ENCODE results near the gene ADCY2.

ADCY2 gene

DNA sequence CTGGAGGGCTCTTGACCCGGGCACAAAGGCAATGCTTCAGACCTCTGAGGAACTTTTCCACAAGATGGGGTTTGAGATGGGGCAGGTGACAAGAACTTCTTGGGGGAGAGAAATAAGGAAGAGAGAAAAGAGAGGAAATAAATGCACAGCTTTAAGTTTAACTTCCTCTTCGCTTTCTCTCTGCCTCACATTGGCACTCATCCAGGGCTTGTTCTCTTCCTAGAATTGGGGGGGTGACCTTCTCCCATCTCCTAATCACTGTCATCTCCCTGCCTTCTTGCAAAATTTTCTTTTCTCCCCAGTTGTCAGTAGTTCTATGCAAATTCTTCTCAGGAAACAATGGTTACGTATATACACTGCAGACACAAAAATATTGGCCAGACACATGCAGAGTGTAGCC is 19.1 kb upstream of the ADCY2 start:
- no peak overlapping the region for H3K27ac ChIP-seq (replicated peaks)
- no peak overlapping the region for H3K4me3 ChIP-seq (replicated peaks; ENCODE audit: insufficient read depth, low read length)
- peak in 1 of 2 experiments; percentile 13 for DNase-seq (ENCODE audit: low read depth in 1 of 2, low spot score in 1 of 2)
- TF ChIP-seq SPI1 (IDR thresholded peaks at IDR 0.05; ENCODE audit: borderline replicate concordance, low read depth), result peak; percentile 34; the same call in 1 of the 2 replicates
- TF ChIP-seq, protein P1, sequence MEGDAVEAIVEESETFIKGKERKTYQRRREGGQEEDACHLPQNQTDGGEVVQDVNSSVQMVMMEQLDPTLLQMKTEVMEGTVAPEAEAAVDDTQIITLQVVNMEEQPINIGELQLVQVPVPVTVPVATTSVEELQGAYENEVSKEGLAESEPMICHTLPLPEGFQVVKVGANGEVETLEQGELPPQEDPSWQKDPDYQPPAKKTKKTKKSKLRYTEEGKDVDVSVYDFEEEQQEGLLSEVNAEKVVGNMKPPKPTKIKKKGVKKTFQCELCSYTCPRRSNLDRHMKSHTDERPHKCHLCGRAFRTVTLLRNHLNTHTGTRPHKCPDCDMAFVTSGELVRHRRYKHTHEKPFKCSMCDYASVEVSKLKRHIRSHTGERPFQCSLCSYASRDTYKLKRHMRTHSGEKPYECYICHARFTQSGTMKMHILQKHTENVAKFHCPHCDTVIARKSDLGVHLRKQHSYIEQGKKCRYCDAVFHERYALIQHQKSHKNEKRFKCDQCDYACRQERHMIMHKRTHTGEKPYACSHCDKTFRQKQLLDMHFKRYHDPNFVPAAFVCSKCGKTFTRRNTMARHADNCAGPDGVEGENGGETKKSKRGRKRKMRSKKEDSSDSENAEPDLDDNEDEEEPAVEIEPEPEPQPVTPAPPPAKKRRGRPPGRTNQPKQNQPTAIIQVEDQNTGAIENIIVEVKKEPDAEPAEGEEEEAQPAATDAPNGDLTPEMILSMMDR (IDR thresholded peaks at IDR 0.05; ENCODE audit: insufficient read depth, low read length), result no peak
- H3K27me3 ChIP-seq (ENCODE audit: insufficient read depth, poor library complexity, severe bottlenecking), result no peaks in the 10 kb centered on the region

DNA sequence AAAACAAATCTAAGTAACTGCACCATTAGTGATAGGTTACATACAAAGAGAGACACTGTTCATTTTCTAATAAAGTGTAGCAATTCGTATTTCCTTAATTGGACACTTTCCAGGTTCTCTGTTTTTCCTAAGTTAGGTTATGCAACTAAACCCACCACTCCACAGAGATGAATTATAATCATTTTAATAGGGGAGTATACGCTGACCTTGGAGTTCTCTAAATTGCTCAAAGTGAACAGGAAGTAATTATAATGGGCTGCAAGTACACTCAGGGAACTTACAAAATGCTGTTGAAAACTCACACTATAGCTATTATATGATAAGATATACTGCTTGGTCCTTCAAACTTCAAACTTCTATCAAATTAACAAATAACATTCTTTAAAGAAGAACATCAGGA is 18.2 kb upstream of the ADCY2 start:
- no peak overlapping the region for H3K27ac ChIP-seq (replicated peaks)
- no peaks in the 10 kb centered on the region for H3K27me3 ChIP-seq (ENCODE audit: insufficient read depth, poor library complexity, severe bottlenecking)
- no peak overlapping the region for H3K4me3 ChIP-seq (replicated peaks; ENCODE audit: insufficient read depth, low read length)
- DNase-seq (ENCODE audit: low read depth in 1 of 2, low spot score in 1 of 2), result no peak
- TF ChIP-seq, protein P1 (IDR thresholded peaks at IDR 0.05; ENCODE audit: insufficient read depth, low read length), result no peak
- TF ChIP-seq POLR2AphosphoS5 (IDR thresholded peaks at IDR 0.05; ENCODE audit: low read depth) (no peak), SPI1 (IDR thresholded peaks at IDR 0.05; ENCODE audit: borderline replicate concordance, low read depth) (no peak), GABPA (IDR thresholded peaks at IDR 0.05; ENCODE audit: low read depth) (no peak)
- TF ChIP-seq, protein P2, sequence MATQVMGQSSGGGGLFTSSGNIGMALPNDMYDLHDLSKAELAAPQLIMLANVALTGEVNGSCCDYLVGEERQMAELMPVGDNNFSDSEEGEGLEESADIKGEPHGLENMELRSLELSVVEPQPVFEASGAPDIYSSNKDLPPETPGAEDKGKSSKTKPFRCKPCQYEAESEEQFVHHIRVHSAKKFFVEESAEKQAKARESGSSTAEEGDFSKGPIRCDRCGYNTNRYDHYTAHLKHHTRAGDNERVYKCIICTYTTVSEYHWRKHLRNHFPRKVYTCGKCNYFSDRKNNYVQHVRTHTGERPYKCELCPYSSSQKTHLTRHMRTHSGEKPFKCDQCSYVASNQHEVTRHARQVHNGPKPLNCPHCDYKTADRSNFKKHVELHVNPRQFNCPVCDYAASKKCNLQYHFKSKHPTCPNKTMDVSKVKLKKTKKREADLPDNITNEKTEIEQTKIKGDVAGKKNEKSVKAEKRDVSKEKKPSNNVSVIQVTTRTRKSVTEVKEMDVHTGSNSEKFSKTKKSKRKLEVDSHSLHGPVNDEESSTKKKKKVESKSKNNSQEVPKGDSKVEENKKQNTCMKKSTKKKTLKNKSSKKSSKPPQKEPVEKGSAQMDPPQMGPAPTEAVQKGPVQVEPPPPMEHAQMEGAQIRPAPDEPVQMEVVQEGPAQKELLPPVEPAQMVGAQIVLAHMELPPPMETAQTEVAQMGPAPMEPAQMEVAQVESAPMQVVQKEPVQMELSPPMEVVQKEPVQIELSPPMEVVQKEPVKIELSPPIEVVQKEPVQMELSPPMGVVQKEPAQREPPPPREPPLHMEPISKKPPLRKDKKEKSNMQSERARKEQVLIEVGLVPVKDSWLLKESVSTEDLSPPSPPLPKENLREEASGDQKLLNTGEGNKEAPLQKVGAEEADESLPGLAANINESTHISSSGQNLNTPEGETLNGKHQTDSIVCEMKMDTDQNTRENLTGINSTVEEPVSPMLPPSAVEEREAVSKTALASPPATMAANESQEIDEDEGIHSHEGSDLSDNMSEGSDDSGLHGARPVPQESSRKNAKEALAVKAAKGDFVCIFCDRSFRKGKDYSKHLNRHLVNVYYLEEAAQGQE (IDR thresholded peaks at IDR 0.05; ENCODE audit: insufficient replicate concordance, low read depth), result no peak

DNA sequence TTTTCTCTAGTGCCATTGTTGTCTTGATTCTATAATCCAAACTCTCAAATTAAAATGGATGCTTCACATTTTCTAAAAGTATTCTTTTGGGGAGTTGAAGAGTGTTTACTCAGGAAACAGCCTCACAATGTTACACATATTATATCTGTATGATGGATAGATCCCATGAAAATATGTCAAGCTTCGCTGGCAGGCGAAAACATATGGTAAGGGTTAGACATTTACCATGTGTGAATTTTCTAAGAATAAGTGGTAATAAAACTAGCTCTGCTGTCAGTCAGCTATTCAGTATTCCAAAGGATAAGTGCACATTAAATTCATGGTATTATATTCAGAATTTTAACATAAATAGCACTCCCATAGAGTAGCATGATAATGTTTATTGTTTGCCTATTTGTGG is 13.3 kb upstream of the ADCY2 start:
- Histone ChIP-seq H3K4me3 (replicated peaks; ENCODE audit: insufficient read depth, low read length) (no peak overlapping the region), H3K27ac (replicated peaks) (no peak overlapping the region), H3K27me3 (ENCODE audit: insufficient read depth, poor library complexity, severe bottlenecking) (no peaks in the 10 kb centered on the region)
- TF ChIP-seq GABPA (IDR thresholded peaks at IDR 0.05; ENCODE audit: low read depth), result no peak
- TF ChIP-seq, protein P1 (IDR thresholded peaks at IDR 0.05; ENCODE audit: insufficient read depth, low read length), result no peak
- no peak for TF ChIP-seq POLR2AphosphoS5 (IDR thresholded peaks at IDR 0.05; ENCODE audit: low read depth)
- TF ChIP-seq SPI1 (IDR thresholded peaks at IDR 0.05; ENCODE audit: borderline replicate concordance, low read depth), result no peak
- no peak for DNase-seq (ENCODE audit: low read depth in 1 of 2, low spot score in 1 of 2)

DNA sequence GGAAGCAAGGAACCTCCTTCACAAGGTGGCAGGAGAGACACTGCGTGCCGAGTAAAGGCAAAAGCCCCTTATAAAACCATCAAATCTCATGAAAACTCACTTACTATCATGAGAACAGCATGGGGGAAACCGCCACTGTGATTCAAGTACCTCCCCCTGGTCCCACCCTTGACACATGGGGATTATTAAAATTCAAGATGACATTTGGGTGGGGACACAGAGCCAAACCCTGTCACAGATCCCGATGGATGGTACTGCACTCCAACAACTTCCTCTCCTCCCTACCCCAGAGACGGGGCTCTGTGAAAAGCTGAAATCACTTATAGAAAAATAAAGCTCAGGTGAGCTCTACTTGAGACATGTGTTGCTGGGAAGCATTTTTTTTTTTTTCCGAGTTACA is 10.3 kb upstream of the ADCY2 start:
- no peak overlapping the region for H3K4me3 ChIP-seq (replicated peaks; ENCODE audit: insufficient read depth, low read length)
- no peak for DNase-seq (ENCODE audit: low read depth in 1 of 2, low spot score in 1 of 2)
- TF ChIP-seq, protein P1 (IDR thresholded peaks at IDR 0.05; ENCODE audit: insufficient read depth, low read length), result no peak
- TF ChIP-seq, protein P2 (IDR thresholded peaks at IDR 0.05; ENCODE audit: insufficient replicate concordance, low read depth), result no peak
- TF ChIP-seq POLR2AphosphoS5 (IDR thresholded peaks at IDR 0.05; ENCODE audit: low read depth) (no peak), SPI1 (IDR thresholded peaks at IDR 0.05; ENCODE audit: borderline replicate concordance, low read depth) (no peak), GABPA (IDR thresholded peaks at IDR 0.05; ENCODE audit: low read depth) (no peak)
- H3K27me3 ChIP-seq (ENCODE audit: insufficient read depth, poor library complexity, severe bottlenecking), result no peaks in the 10 kb centered on the region
- no peak overlapping the region for H3K27ac ChIP-seq (replicated peaks)

Data from HL-60 (cell line).